ENCODE data around the gene FCHO1. TPM values are rescaled to one million over a fixed set of nuclear protein-coding genes. Genes with fewer than 3 reads are reported as not detected.

The FCHO1 gene
- total and polyA plus RNA-seq, 4 experiments from 2014 or later, result 6.5 to 113 (median 64.7) TPM

GRCh38 chr19:17733127-17733526 is 18.1 kb upstream of the FCHO1 start:
- POLR2A ChIA-PET (ENCODE audit: partially characterized antibody), result no interaction called here
- peaks cover 42% of the 10 kb centered on the region for H3K36me3 ChIP-seq (ENCODE audit: insufficient read depth, low read length)
- H3K36me3 Mint-ChIP-seq, result peaks cover 42 to 63% of the 10 kb centered on the region in 2 donors
- H3K4me3 ChIP-seq (ENCODE audit: low read length in 2 of 2), result no peak overlapping the region
- H3K27me3 ChIP-seq (ENCODE audit: insufficient read depth, low read length), result no peaks in the 10 kb centered on the region
- CTCF ChIA-PET (ENCODE audit: partially characterized antibody), result no interaction called here
- no peaks in the 10 kb centered on the region for H3K9me3 Mint-ChIP-seq
- H3K9me3 ChIP-seq (ENCODE audit: control insufficient read depth in 1 of 2, low read length in 2 of 2), result no peaks in the 10 kb centered on the region
- H3K27ac Mint-ChIP-seq, result no peak overlapping the region
- intact Hi-C loops (cut with micrococcal nuclease), result no loop called here
- peaks cover 14 to 34% (median 15%) of the 10 kb centered on the region in 4 donors for H3K4me1 Mint-ChIP-seq
- no peaks in the 10 kb centered on the region for H3K27me3 Mint-ChIP-seq
- no peak for DNase-seq
- no peak overlapping the region for H3K27ac ChIP-seq (ENCODE audit: low read depth, low read length)
- H3K4me1 ChIP-seq (ENCODE audit: insufficient read depth, low read length), result peaks cover 14% of the 10 kb centered on the region
- no peak overlapping the region for H3K4me3 Mint-ChIP-seq

- peaks cover 42 to 57% of the 10 kb centered on the region in 2 donors for H3K36me3 Mint-ChIP-seq
- H3K27ac Mint-ChIP-seq, result no peak overlapping the region
- peaks cover 41% of the 10 kb centered on the region for H3K36me3 ChIP-seq (ENCODE audit: insufficient read depth, low read length)
These were observed 17.1 kb upstream of the FCHO1 start for GRCh38 chr19:17734146-17734545.

GRCh38 chr19:17735410-17735809 is 15.9 kb upstream of the FCHO1 start:
- H3K36me3 Mint-ChIP-seq, result peaks cover 36 to 47% of the 10 kb centered on the region in 2 donors
- H3K4me3 Mint-ChIP-seq, result no peak overlapping the region
- H3K27me3 ChIP-seq (ENCODE audit: insufficient read depth, low read length), result no peaks in the 10 kb centered on the region

More at GRCh38 chr19:17734146-17734545, 17.1 kb upstream of the FCHO1 start:
- peaks cover 14% of the 10 kb centered on the region for H3K4me1 ChIP-seq (ENCODE audit: insufficient read depth, low read length)
- Mint-ChIP-seq H3K9me3 (no peaks in the 10 kb centered on the region), H3K27me3 (no peaks in the 10 kb centered on the region), H3K4me3 (no peak overlapping the region), H3K4me1 (peaks cover 14 to 31% (median 15%) of the 10 kb centered on the region in 4 donors)
- ChIA-PET POLR2A (ENCODE audit: partially characterized antibody) (no interaction called here), CTCF (ENCODE audit: partially characterized antibody) (no interaction called here)
- DNase-seq, result no peak
- H3K27ac ChIP-seq (ENCODE audit: low read depth, low read length), result no peak overlapping the region
- H3K9me3 ChIP-seq (ENCODE audit: control insufficient read depth in 1 of 2, low read length in 2 of 2), result no peaks in the 10 kb centered on the region
- H3K4me3 ChIP-seq (ENCODE audit: low read length in 2 of 2), result no peak overlapping the region
- intact Hi-C loops (cut with micrococcal nuclease), result no loop called here
- no peaks in the 10 kb centered on the region for H3K27me3 ChIP-seq (ENCODE audit: insufficient read depth, low read length)

GRCh38 chr19:17737690-17738153 is 13.6 kb upstream of the FCHO1 start:
- Histone ChIP-seq H3K9me3 (ENCODE audit: control insufficient read depth in 1 of 2, low read length in 2 of 2) (no peaks in the 10 kb centered on the region), H3K4me1 (ENCODE audit: insufficient read depth, low read length) (no peaks in the 10 kb centered on the region), H3K36me3 (ENCODE audit: insufficient read depth, low read length) (peaks cover 28% of the 10 kb centered on the region), H3K4me3 (ENCODE audit: low read length in 2 of 2) (no peak overlapping the region), H3K27ac (ENCODE audit: low read depth, low read length) (no peak overlapping the region), H3K27me3 (ENCODE audit: insufficient read depth, low read length) (no peaks in the 10 kb centered on the region)
- intact Hi-C loops (cut with micrococcal nuclease), result no loop called here
- POLR2A ChIA-PET (ENCODE audit: partially characterized antibody), result interaction anchor here (1.3 kb wide), 1 partner anchor 19 kb away, joined by 3 read pairs; no protein-coding TSS in a partner anchor
- Mint-ChIP-seq H3K27ac (no peak overlapping the region), H3K27me3 (no peaks in the 10 kb centered on the region), H3K4me3 (no peak overlapping the region), H3K4me1 (peaks cover 0 to 1% (median 0%) of the 10 kb centered on the region in 4 donors), H3K9me3 (peaks cover 0 to 3% (median 0%) of the 10 kb centered on the region in 8 donors), H3K36me3 (peaks cover 14 to 30% of the 10 kb centered on the region in 2 donors)
- DNase-seq, result no peak
- CTCF ChIA-PET (ENCODE audit: partially characterized antibody), result interaction anchor here (1.2 kb wide), 1 partner anchor 24 kb away, joined by 5 read pairs; no protein-coding TSS in a partner anchor

More at GRCh38 chr19:17735410-17735809, 15.9 kb upstream of the FCHO1 start:
- Histone ChIP-seq H3K4me1 (ENCODE audit: insufficient read depth, low read length) (peaks cover 9% of the 10 kb centered on the region), H3K27ac (ENCODE audit: low read depth, low read length) (no peak overlapping the region), H3K36me3 (ENCODE audit: insufficient read depth, low read length) (peaks cover 38% of the 10 kb centered on the region), H3K4me3 (ENCODE audit: low read length in 2 of 2) (no peak overlapping the region), H3K9me3 (ENCODE audit: control insufficient read depth in 1 of 2, low read length in 2 of 2) (no peaks in the 10 kb centered on the region)
- Mint-ChIP-seq H3K9me3 (no peaks in the 10 kb centered on the region), H3K4me1 (peaks cover 7 to 21% (median 10%) of the 10 kb centered on the region in 4 donors), H3K27ac (no peak overlapping the region), H3K27me3 (no peaks in the 10 kb centered on the region)
- ChIA-PET POLR2A (ENCODE audit: partially characterized antibody) (no interaction called here), CTCF (ENCODE audit: partially characterized antibody) (interaction anchor here (0.7 kb wide), 1 partner anchor 39 kb away, joined by 3 read pairs; no protein-coding TSS in a partner anchor)
- no peak for DNase-seq
- intact Hi-C loops (cut with micrococcal nuclease), result no loop called here

- H3K27me3 Mint-ChIP-seq, result no peaks in the 10 kb centered on the region
- ChIA-PET POLR2A (ENCODE audit: partially characterized antibody) (interaction anchor here (2.5 kb wide), 1 partner anchor 12 kb away, joined by 12 read pairs; the partner anchor contains the start of gene FCHO1), CTCF (ENCODE audit: partially characterized antibody) (interaction anchor here (0.6 kb wide), 2 partner anchors 29 to 529 kb away, joined by 3 read pairs; no protein-coding TSS in a partner anchor)
- Histone ChIP-seq H3K4me3 (ENCODE audit: low read length in 2 of 2) (no peak overlapping the region), H3K4me1 (ENCODE audit: insufficient read depth, low read length) (no peaks in the 10 kb centered on the region), H3K36me3 (ENCODE audit: insufficient read depth, low read length) (peaks cover 12% of the 10 kb centered on the region), H3K9me3 (ENCODE audit: control insufficient read depth in 1 of 2, low read length in 2 of 2) (no peaks in the 10 kb centered on the region), H3K27me3 (ENCODE audit: insufficient read depth, low read length) (no peaks in the 10 kb centered on the region), H3K27ac (ENCODE audit: low read depth, low read length) (no peak overlapping the region)
- H3K4me1 Mint-ChIP-seq, result peaks cover 0 to 1% (median 0%) of the 10 kb centered on the region in 4 donors
- peaks cover 6 to 20% of the 10 kb centered on the region in 2 donors for H3K36me3 Mint-ChIP-seq
- peak overlapping the region in 2 of 7 donors; percentile 48 to 60 for H3K27ac Mint-ChIP-seq
- intact Hi-C loops (cut with micrococcal nuclease), result no loop called here
- no peak overlapping the region for H3K4me3 Mint-ChIP-seq
- H3K9me3 Mint-ChIP-seq, result peaks cover 0 to 3% (median 0%) of the 10 kb centered on the region in 8 donors
- DNase-seq, result no peak
These were observed 12.0 kb upstream of the FCHO1 start for GRCh38 chr19:17739121-17739875.

- H3K36me3 Mint-ChIP-seq, result peaks cover 0 to 4% of the 10 kb centered on the region in 2 donors
- intact Hi-C loops (cut with micrococcal nuclease), result loop anchor here (10.0 kb wide), 1 partner anchor 187 kb away; the partner anchor contains the start of gene COLGALT1
- DNase-seq, result no peak
- Histone ChIP-seq H3K27me3 (ENCODE audit: insufficient read depth, low read length) (no peaks in the 10 kb centered on the region), H3K36me3 (ENCODE audit: insufficient read depth, low read length) (no peaks in the 10 kb centered on the region), H3K27ac (ENCODE audit: low read depth, low read length) (no peak overlapping the region), H3K4me1 (ENCODE audit: insufficient read depth, low read length) (no peaks in the 10 kb centered on the region), H3K9me3 (ENCODE audit: control insufficient read depth in 1 of 2, low read length in 2 of 2) (no peaks in the 10 kb centered on the region), H3K4me3 (ENCODE audit: low read length in 2 of 2) (no peak overlapping the region)
- H3K4me3 Mint-ChIP-seq, result no peak overlapping the region
- peaks cover 2 to 7% (median 5%) of the 10 kb centered on the region in 4 donors for H3K4me1 Mint-ChIP-seq
- no peaks in the 10 kb centered on the region for H3K27me3 Mint-ChIP-seq
- H3K27ac Mint-ChIP-seq, result peak overlapping the region in 1 of 7 donors; percentile 66
- ChIA-PET CTCF (ENCODE audit: partially characterized antibody) (interaction anchor here (0.9 to 1.7 kb wide), 3 partner anchors 12 to 34 kb away, joined by 3 to 9 read pairs (median 7); partner anchors contain the start of gene MAP1S), POLR2A (ENCODE audit: partially characterized antibody) (interaction anchor here (2.5 kb wide), 1 partner anchor 10 kb away, joined by 12 read pairs; the partner anchor contains the start of gene FCHO1)
- peaks cover 0 to 3% (median 0%) of the 10 kb centered on the region in 8 donors for H3K9me3 Mint-ChIP-seq
These were observed 9.8 kb upstream of the FCHO1 start for GRCh38 chr19:17741456-17741855.
